Activated B cell treated with CpG ODN at 0.5 μM for 24 hours (primary cell): ENCODE measurements around the gene NT5C2. TPM values are rescaled to one million over a fixed set of nuclear protein-coding genes. Genes with fewer than 3 reads are reported as not detected.

Source experiments
- ATAC-seq: fragments of 200-7000 bp; cut with Tn5 transposase; one replicate; pipeline ENCODE4 v1.10.0; 2021; ENCODE audit warnings: low read depth, mild to moderate bottlenecking, moderate library complexity
- CTCF ChIA-PET: fragments of 350-600 bp; sonication (Branson Sonifier 250); formaldehyde crosslinking; loops from one replicate; lab custom pipeline; 2021; ENCODE audit warnings: antibody characterized with exemption; lab: Charles Lee
- POLR2A ChIA-PET: fragments of 350-600 bp; sonication (Branson Sonifier 250); formaldehyde crosslinking; loops from one replicate; lab custom pipeline; 2021; ENCODE audit warnings: antibody characterized with exemption; lab: Charles Lee
- DNase-seq: peaks from one replicate; pipeline ENCODE4 v3.0.0; 2022
- H3K27ac Mint-ChIP-seq: one replicate; pipeline ENCODE4 v1.8.0; 2020; ENCODE audit warnings: mixed read lengths
- H3K27me3 Mint-ChIP-seq: one replicate; pipeline ENCODE4 v1.8.0; 2021; ENCODE audit warnings: mixed read lengths
- H3K36me3 Mint-ChIP-seq: one replicate; pipeline ENCODE4 v1.8.0; 2021; ENCODE audit warnings: low read depth, mixed read lengths
- H3K4me1 Mint-ChIP-seq: one replicate; pipeline ENCODE4 v1.8.0; 2021; ENCODE audit warnings: mixed read lengths
- H3K4me3 Mint-ChIP-seq: one replicate; pipeline ENCODE4 v1.8.0; 2020; ENCODE audit warnings: mild to moderate bottlenecking, mixed read lengths
- H3K9me3 Mint-ChIP-seq: one replicate; pipeline ENCODE4 v1.8.0; 2020; ENCODE audit warnings: mixed read lengths
- intact Hi-C: fragments of 100-400 bp; cut with micrococcal nuclease; formaldehyde crosslinking; loops from one replicate; pipeline ENCODE4 v1.15.1; 2024
- total RNA-seq: library from RNA; stranded (reverse); gene quantifications from 2 replicates; pipeline ENCODE4 v1.2.3, GENCODE V29; 2022
- TF ChIP-seq, protein P1 (sequence below): fragments of 200-600 bp; IDR thresholded peaks from one replicate; pipeline ENCODE4 v1.8.0; 2022; ENCODE audit warnings: antibody characterized with exemption, mild to moderate bottlenecking

Gene NT5C2
- total RNA-seq, 1 donor from 2014 or later, result 60.4 TPM

DNA sequence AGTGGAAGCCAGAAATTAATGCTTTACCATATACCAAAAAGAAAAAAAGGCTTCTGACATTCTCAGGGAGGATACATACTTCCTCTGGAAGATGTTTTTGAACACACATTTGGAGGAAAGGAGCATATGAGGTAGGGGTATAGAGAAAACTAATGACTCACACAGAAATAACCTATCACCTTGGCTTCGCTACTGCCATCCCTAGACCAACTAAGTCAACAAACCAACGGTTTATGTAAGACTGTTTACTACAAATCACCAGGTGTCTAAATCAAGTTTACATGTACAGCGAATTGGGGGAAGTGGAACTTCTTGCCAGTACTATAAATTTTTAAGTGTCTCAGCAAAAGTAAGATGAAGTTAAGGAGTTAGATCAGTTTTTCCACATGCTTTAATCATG, 96.9 kb downstream of the NT5C2 start:
- intact Hi-C loops, result no loop called here
- H3K36me3 Mint-ChIP-seq, result peaks cover 80% of the 10 kb centered on the region

DNA sequence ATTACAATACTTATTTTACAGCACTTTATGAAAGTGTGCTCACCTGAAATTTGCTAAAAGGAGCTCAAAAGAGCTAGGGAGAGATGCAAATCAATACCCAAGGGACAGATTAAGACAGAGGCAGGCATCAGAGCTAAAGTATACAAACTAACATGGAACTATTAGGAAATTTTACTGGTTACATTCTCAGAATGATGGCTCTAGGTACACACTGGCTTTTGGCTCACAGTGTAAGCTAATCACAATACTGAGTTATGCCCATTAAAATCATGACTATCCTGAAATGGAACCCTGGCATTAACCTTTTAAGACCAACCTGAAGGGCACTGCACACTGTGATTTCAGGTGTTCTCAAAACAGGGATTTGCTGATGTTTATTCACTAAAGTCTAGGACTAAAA, 98.1 kb downstream of the NT5C2 start:
- TF ChIP-seq, protein P1, sequence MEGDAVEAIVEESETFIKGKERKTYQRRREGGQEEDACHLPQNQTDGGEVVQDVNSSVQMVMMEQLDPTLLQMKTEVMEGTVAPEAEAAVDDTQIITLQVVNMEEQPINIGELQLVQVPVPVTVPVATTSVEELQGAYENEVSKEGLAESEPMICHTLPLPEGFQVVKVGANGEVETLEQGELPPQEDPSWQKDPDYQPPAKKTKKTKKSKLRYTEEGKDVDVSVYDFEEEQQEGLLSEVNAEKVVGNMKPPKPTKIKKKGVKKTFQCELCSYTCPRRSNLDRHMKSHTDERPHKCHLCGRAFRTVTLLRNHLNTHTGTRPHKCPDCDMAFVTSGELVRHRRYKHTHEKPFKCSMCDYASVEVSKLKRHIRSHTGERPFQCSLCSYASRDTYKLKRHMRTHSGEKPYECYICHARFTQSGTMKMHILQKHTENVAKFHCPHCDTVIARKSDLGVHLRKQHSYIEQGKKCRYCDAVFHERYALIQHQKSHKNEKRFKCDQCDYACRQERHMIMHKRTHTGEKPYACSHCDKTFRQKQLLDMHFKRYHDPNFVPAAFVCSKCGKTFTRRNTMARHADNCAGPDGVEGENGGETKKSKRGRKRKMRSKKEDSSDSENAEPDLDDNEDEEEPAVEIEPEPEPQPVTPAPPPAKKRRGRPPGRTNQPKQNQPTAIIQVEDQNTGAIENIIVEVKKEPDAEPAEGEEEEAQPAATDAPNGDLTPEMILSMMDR, result no peak
- peaks cover 14% of the 10 kb centered on the region for H3K4me1 Mint-ChIP-seq
- DNase-seq (no peak), ATAC-seq (no peak)
- ChIA-PET POLR2A (interaction anchor here (0.7 kb wide), 2 partner anchors 8 to 274 kb away, joined by 6 read pairs; no protein-coding TSS in a partner anchor), CTCF (no interaction called here)
- intact Hi-C loops, result no loop called here
- no peak overlapping the region for H3K27ac Mint-ChIP-seq
- no peak overlapping the region for H3K4me3 Mint-ChIP-seq
- no peaks in the 10 kb centered on the region for H3K27me3 Mint-ChIP-seq
- H3K36me3 Mint-ChIP-seq, result peaks cover 83% of the 10 kb centered on the region
- no peaks in the 10 kb centered on the region for H3K9me3 Mint-ChIP-seq

More for the DNA sequence above, 96.9 kb downstream of the NT5C2 start:
- no peaks in the 10 kb centered on the region for H3K27me3 Mint-ChIP-seq
- H3K4me1 Mint-ChIP-seq, result peaks cover 14% of the 10 kb centered on the region
- no peak for DNase-seq
- H3K4me3 Mint-ChIP-seq, result no peak overlapping the region
- POLR2A ChIA-PET, result interaction anchor here (0.7 kb wide), 1 partner anchor 199 kb away, joined by 10 read pairs; no protein-coding TSS in a partner anchor
- CTCF ChIA-PET, result no interaction called here
- ATAC-seq, result no peak
- TF ChIP-seq, protein P1, result no peak
- no peaks in the 10 kb centered on the region for H3K9me3 Mint-ChIP-seq
- no peak overlapping the region for H3K27ac Mint-ChIP-seq

DNA sequence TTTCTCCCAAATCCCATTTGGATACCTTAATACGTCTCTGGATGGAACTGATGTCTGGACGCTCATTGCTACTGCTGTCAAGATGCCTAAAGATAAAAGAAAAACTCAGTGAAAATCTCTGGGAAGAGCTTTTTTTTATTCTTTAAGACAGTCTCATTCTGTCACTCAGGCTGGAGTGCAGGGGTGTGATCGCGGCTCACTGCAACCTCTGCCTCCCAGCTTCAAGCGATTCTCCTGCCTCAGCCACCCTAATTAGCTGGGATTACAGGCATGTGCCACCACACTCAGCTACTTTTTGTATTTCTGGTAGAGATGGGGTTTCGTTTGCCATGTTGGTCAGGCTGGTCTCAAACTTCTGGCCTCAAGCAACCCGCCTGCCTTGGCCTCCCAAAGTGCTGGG, 102.2 kb downstream of the NT5C2 start:
- intact Hi-C loops, result no loop called here
- H3K4me3 Mint-ChIP-seq, result no peak overlapping the region
- ATAC-seq (no peak), DNase-seq (no peak)
- peaks cover 86% of the 10 kb centered on the region for H3K36me3 Mint-ChIP-seq
- CTCF ChIA-PET, result no interaction called here
- H3K4me1 Mint-ChIP-seq, result peaks cover 2% of the 10 kb centered on the region
- POLR2A ChIA-PET, result no interaction called here
- no peaks in the 10 kb centered on the region for H3K27me3 Mint-ChIP-seq
- H3K27ac Mint-ChIP-seq, result no peak overlapping the region
- TF ChIP-seq, protein P1, result no peak
- H3K9me3 Mint-ChIP-seq, result no peaks in the 10 kb centered on the region

DNA sequence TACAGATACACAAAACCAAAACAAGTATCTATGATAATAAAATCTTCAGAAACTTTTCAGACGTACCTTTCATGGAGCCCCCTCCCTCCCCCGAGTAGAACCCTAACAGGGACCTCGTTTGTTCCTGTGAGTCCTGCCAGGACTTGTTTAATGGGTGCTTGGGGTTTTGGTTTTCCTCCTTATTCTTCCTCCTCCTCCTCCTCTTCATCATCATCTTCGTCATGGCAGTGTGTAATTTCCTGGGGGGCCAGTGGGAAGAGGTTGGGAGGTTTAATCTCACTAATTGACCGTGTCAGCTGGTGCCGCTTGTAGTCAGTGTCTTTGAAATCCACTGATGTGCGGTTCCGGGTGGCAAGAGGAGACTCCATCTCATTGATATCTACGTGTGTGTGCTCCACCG, 103.6 kb downstream of the NT5C2 start:
- intact Hi-C loops, result no loop called here
- TF ChIP-seq, protein P1, result no peak
- peaks cover 88% of the 10 kb centered on the region for H3K36me3 Mint-ChIP-seq
- H3K27ac Mint-ChIP-seq, result no peak overlapping the region
- no peak overlapping the region for H3K4me3 Mint-ChIP-seq
- ChIA-PET CTCF (no interaction called here), POLR2A (no interaction called here)
- no peaks in the 10 kb centered on the region for H3K9me3 Mint-ChIP-seq
- no peaks in the 10 kb centered on the region for H3K27me3 Mint-ChIP-seq
- no peaks in the 10 kb centered on the region for H3K4me1 Mint-ChIP-seq
- ATAC-seq (no peak), DNase-seq (no peak)

DNA sequence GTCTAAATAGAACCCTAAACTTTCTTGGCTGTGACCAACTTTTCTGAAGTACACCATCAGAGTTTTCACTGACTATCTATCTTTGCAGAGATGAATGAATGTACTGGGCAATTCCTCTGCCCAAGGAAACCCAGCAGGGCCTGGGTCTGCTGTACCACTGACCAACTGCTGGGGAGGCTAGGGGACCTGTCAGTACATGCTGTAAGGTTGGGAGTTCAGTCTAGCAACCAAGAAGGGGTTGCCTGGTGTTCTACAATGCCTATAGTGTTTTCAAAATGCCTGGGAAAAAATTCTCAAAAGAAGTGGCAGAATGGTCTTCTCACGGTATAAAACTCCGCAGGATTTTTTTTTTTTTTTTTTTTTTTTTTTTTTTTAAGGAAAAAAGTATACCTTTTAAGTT, 106.3 kb downstream of the NT5C2 start:
- ATAC-seq (no peak), DNase-seq (no peak)
- Mint-ChIP-seq H3K36me3 (peaks cover 72% of the 10 kb centered on the region), H3K9me3 (no peaks in the 10 kb centered on the region), H3K27ac (no peak overlapping the region), H3K4me3 (no peak overlapping the region), H3K27me3 (no peaks in the 10 kb centered on the region), H3K4me1 (no peaks in the 10 kb centered on the region)
- ChIA-PET POLR2A (no interaction called here), CTCF (interaction anchor here (2.2 kb wide), 1 partner anchor 158 kb away, joined by 6 read pairs; no protein-coding TSS in a partner anchor)
- intact Hi-C loops, result no loop called here
- TF ChIP-seq, protein P1, result no peak
